ENCODE measurements around the gene KIFC3. TPM values are rescaled to one million over a fixed set of nuclear protein-coding genes. Genes with fewer than 3 reads are reported as not detected.

The KIFC3 gene
- total and polyA plus RNA-seq, 2 of the 13 experiments (the other 11 are each of a cell fraction or from before 2014, with no cell fraction given): 42.1 to 45.3 TPM

DNA sequence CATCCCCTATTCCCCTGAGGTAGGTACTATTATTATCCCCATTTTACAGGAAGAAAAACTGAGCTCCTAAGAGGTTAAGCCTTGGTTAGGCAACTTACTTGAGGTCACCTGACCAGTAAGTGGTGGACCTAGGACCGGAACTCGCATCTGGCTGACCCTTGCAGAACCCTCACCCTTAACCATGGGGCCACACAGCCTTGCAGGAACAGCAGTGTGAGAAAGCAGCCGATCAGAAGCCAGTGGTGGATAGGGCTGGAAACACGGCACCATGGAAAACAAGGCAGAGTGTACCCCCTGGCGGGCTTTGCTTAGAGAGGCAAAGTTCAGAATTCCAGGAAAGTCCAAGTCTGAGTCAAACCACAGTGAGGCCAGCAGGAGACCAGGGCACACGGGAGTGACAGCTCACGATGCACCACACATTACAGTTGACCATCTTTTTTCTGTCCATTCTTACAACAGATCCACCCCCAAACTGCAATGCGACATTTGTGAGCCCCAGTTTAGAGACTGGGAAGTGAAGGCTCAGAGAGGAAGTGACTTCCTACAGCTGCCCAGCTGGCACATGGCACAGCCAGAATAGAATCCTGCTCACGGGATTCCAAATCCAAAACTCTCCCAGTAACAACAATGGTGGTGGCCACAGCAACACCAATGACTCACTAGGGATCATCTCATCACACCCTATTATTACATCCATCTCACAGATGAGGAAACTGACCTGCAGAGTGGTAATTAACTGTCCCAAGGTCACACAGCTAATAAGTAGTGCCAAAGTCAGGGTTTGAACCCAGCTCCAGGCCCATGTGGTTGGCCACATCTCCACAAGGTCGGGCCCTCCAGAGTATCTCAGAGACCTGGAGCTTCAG is 20.3 kb downstream of the KIFC3 start (continued):
- peak; percentile 76; the same call in 1 of the 2 replicates for TF ChIP-seq RXRA (CRISPR knock-in tag; IDR thresholded peaks at IDR 0.05)
- TF ChIP-seq ZNF235 (CRISPR knock-in tag; IDR thresholded peaks at IDR 0.05; ENCODE audit: borderline replicate concordance): no peak
- peak; percentile 68 for TF ChIP-seq ARID5B (CRISPR knock-in tag; IDR thresholded peaks at IDR 0.05)
- TF ChIP-seq CREM (IDR thresholded peaks at IDR 0.05): peak; percentile 62; the same call in 1 of the 2 replicates
- TF ChIP-seq CREM (CRISPR knock-in tag; IDR thresholded peaks at IDR 0.05): no peak
- TF ChIP-seq ELF3 (CRISPR knock-in tag; IDR thresholded peaks at IDR 0.05): peak; percentile 82
- TF ChIP-seq NR1H2 (CRISPR knock-in tag; IDR thresholded peaks at IDR 0.05; ENCODE audit: borderline replicate concordance, low read depth): no peak
- TF ChIP-seq U2AF1 (optimal IDR thresholded peaks at IDR 0.05; ENCODE audit: low read depth, low read length): peak; percentile 63
- TF ChIP-seq JUNB (CRISPR knock-in tag; IDR thresholded peaks at IDR 0.05; ENCODE audit: borderline replicate concordance): no peak
- TF ChIP-seq RFX5 (IDR thresholded peaks at IDR 0.05; ENCODE audit: low read depth, low read length): no peak
- TF ChIP-seq ZNF44 (CRISPR knock-in tag; IDR thresholded peaks at IDR 0.05): no peak
- TF ChIP-seq SP2 (CRISPR knock-in tag; IDR thresholded peaks at IDR 0.05): peak; percentile 40; the same call in 1 of the 2 replicates
- TF ChIP-seq TRIM24 (CRISPR knock-in tag; IDR thresholded peaks at IDR 0.05): peak; percentile 9; the same call in 1 of the 2 replicates
- 0 out of 2 replicates have a peak, but pooled peaks have one; percentile 15 for TF ChIP-seq EEA1 (CRISPR knock-in tag; IDR thresholded peaks at IDR 0.05; ENCODE audit: borderline replicate concordance)
- TF ChIP-seq ZNF367 (CRISPR knock-in tag; IDR thresholded peaks at IDR 0.05; ENCODE audit: borderline replicate concordance): no peak; the same call in 1 of the 2 replicates
- no peak; the same call in 1 of the 2 replicates for TF ChIP-seq ZFY (CRISPR knock-in tag; IDR thresholded peaks at IDR 0.05)
- TF ChIP-seq ZNF83 (CRISPR knock-in tag; IDR thresholded peaks at IDR 0.05; ENCODE audit: borderline replicate concordance): 0 out of 2 replicates have a peak, but pooled peaks have one; percentile 42
- no peak for TF ChIP-seq PHF5A (CRISPR knock-in tag; IDR thresholded peaks at IDR 0.05; ENCODE audit: low read depth, unreplicated experiment)
- no peak for TF ChIP-seq DNMT3B (CRISPR knock-in tag; conservative IDR thresholded peaks at IDR 0.05)
- TF ChIP-seq NFYC (CRISPR knock-in tag; IDR thresholded peaks at IDR 0.05): no peak
- TF ChIP-seq ZNF710 (CRISPR knock-in tag; IDR thresholded peaks at IDR 0.05; ENCODE audit: borderline replicate concordance): no peak
- no peak for TF ChIP-seq HNRNPH1 (optimal IDR thresholded peaks at IDR 0.05; ENCODE audit: low read depth, low read length)
- TF ChIP-seq ZNF546 (CRISPR knock-in tag; conservative IDR thresholded peaks at IDR 0.05): no peak
- no peak for TF ChIP-seq ZFP36L1 (CRISPR knock-in tag; IDR thresholded peaks at IDR 0.05)
- TF ChIP-seq RXRB (CRISPR knock-in tag; IDR thresholded peaks at IDR 0.05; ENCODE audit: borderline replicate concordance): peak; percentile 79
- TF ChIP-seq ZNF10 (CRISPR knock-in tag; IDR thresholded peaks at IDR 0.05; ENCODE audit: borderline replicate concordance, low read depth): no peak

All from HepG2 (cell line).